ENCODE data around the gene NXF1.

GRCh38 chr11:62770778-62771143 is 34.5 kb downstream of the NXF1 start:
- no peak for TF ChIP-seq CTCF (IDR thresholded peaks at IDR 0.05 in 4 of 5, conservative IDR thresholded peaks at IDR 0.05 in 1 of 5)
- no peak for TF ChIP-seq POLR2A (IDR thresholded peaks at IDR 0.05)

Measured in gastrocnemius medialis (tissue), 4 donors.